Activated naive CD8-positive, alpha-beta T cell (primary cell): ENCODE results near the gene SMYD4.
A peak's percentile ranks its signal among the peaks of the same experiment; 100 is the strongest.
"Not testable (repeated sequence)": the region's sequence is repeated elsewhere in the genome, so short reads cannot be mapped to it uniquely, and the experiment has no call there.

Source experiments
- H3K27ac Mint-ChIP-seq: one replicate; pipeline ENCODE4 v1.8.0; 2021; ENCODE audit warnings: mixed read lengths
- H3K27me3 Mint-ChIP-seq: one replicate; pipeline ENCODE4 v1.8.0; 2021; ENCODE audit warnings: mixed read lengths
- H3K36me3 Mint-ChIP-seq: one replicate; pipeline ENCODE4 v1.8.0; 2021; ENCODE audit warnings: mixed read lengths
- H3K4me1 Mint-ChIP-seq: one replicate; pipeline ENCODE4 v1.8.0; 2021; ENCODE audit warnings: low read depth, mixed read lengths
- H3K4me3 Mint-ChIP-seq: one replicate; pipeline ENCODE4 v1.8.0; 2021; ENCODE audit warnings: mild to moderate bottlenecking, mixed read lengths
- H3K9me3 Mint-ChIP-seq: one replicate; pipeline ENCODE4 v1.8.0; 2021; ENCODE audit warnings: low read depth, mixed read lengths

SMYD4 gene

GRCh38 chr17:1782171-1782567 lies 47.5 kb downstream of the SMYD4 start:
- Mint-ChIP-seq H3K27ac (no peak overlapping the region), H3K36me3 (peaks cover 4% of the 10 kb centered on the region), H3K4me3 (no peak overlapping the region), H3K9me3 (no peaks in the 10 kb centered on the region), H3K27me3 (no peaks in the 10 kb centered on the region), H3K4me1 (peaks cover 10% of the 10 kb centered on the region)

DNA sequence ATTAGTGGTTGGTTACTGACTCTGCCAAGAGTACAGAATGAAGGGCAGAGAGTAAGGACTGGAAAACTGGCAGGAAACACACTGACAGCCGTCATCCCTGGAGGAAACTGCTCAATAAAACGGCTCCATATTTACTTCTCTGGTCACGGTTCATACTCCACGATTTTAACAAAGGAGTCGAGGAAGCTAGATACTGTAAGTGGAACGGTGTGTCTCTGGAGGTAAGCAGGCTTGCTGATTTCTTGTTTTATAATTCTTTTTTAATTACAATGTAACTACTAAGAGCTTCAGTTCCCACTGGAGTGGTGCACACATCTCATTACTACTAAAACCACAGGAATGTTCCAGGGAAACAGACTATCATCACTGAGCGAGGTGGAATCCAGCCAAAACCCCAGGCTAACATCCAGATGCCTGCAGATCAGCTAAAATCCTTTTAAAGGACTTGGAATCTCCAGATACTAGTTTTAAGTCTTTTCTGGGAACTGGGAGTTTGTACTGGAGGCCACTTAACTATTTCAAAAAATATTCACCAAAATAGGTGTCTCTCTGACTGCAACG lies 50.1 kb downstream of the SMYD4 start:
- no peaks in the 10 kb centered on the region for H3K36me3 Mint-ChIP-seq

GRCh38 chr17:1776857-1777256 lies 52.8 kb downstream of the SMYD4 start:
- Mint-ChIP-seq H3K27ac (no peak overlapping the region), H3K36me3 (no peaks in the 10 kb centered on the region)

More for the DNA sequence above, 50.1 kb downstream of the SMYD4 start:
- Mint-ChIP-seq H3K4me1 (peaks cover 9% of the 10 kb centered on the region), H3K27ac (no peak overlapping the region), H3K4me3 (no peak overlapping the region), H3K9me3 (no peaks in the 10 kb centered on the region), H3K27me3 (no peaks in the 10 kb centered on the region)

GRCh38 chr17:1776328-1776727 lies 53.4 kb downstream of the SMYD4 start:
- Mint-ChIP-seq H3K27ac (peak overlapping the region; percentile 46), H3K9me3 (no peaks in the 10 kb centered on the region), H3K4me3 (no peak overlapping the region), H3K36me3 (no peaks in the 10 kb centered on the region), H3K4me1 (peaks cover 9% of the 10 kb centered on the region), H3K27me3 (no peaks in the 10 kb centered on the region)

More at GRCh38 chr17:1776857-1777256, 52.8 kb downstream of the SMYD4 start:
- Mint-ChIP-seq H3K4me3 (no peak overlapping the region), H3K27me3 (no peaks in the 10 kb centered on the region), H3K4me1 (peaks cover 6% of the 10 kb centered on the region), H3K9me3 (no peaks in the 10 kb centered on the region)

DNA sequence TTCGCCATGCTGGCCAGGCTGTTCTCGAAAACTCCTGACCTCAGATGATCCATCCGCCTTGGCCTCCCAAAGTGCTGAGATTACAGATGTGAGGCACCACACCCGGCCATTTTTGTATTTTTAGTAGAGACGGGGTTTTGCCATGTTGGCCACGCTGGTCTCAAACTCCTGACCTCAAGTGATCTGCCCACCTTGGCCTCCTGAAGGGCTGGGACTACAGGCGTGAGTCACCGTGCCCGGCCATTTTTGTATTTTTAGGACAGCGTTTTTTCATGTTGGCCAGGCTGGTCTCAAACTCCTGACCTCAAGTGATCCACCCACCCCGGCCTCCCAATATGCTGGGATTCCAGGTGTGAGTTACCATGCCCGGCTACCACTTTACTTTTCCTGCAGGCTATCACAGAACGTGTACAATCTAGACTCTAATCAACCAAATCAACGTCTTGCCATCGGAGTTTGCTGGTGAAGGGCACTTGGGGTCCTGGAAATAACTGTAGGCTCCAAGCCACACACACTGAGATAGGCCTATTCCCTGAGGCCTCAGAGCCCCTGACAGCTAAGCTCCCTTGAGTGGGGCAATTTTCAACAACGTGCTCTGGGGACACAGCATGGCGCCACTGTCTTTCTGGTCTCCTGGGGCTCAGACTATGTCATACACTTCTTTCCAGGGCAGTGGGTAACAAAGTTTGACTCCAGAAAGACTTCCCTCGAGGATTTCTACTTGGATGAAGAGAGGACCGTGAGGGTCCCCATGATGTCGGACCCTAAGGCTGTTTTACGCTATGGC lies 55.1 kb downstream of the SMYD4 start:
- no peaks in the 10 kb centered on the region for H3K36me3 Mint-ChIP-seq
- H3K9me3 Mint-ChIP-seq, result no peaks in the 10 kb centered on the region
- no peak overlapping the region for H3K27ac Mint-ChIP-seq
- H3K27me3 Mint-ChIP-seq, result no peaks in the 10 kb centered on the region
- no peak overlapping the region for H3K4me3 Mint-ChIP-seq
- peaks cover 21% of the 10 kb centered on the region for H3K4me1 Mint-ChIP-seq

DNA sequence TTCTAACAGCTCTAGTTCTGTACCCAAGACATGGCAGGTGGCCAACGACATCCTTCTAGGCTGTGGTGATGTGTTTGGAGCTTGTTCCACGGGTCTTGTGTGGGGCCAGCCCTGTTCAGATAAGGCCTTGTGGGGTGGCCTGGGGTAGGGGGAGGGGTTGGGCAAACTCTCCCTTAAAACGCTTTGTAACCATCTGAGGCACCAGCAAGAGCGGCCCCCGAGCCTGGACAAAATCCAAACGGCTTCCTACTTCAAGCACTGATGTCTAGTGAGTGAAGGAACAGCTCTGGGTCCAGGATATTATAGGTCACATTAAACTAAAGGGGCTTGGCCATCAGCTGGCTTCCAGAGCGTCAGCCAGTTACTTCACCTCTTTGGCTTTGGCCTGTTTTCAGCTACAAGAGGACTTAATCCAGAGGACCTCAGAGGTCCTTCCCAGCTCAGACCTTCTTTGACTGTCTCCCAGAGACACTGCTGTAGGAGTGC lies 56.0 kb downstream of the SMYD4 start:
- no peak overlapping the region for H3K4me3 Mint-ChIP-seq
- no peaks in the 10 kb centered on the region for H3K36me3 Mint-ChIP-seq
- H3K27ac Mint-ChIP-seq, result peak overlapping the region; percentile 22
- no peaks in the 10 kb centered on the region for H3K27me3 Mint-ChIP-seq
- H3K4me1 Mint-ChIP-seq, result peaks cover 27% of the 10 kb centered on the region
- no peaks in the 10 kb centered on the region for H3K9me3 Mint-ChIP-seq

- H3K9me3 Mint-ChIP-seq, H3K36me3 Mint-ChIP-seq, H3K4me3 Mint-ChIP-seq, H3K27me3 Mint-ChIP-seq: not testable (repeated sequence)
- Mint-ChIP-seq H3K27ac (peak overlapping the region; percentile 77), H3K4me1 (peaks cover 27% of the 10 kb centered on the region)
Measured at GRCh38 chr17:1773000-1773695, 56.6 kb downstream of the SMYD4 start.

- Mint-ChIP-seq H3K27me3 (no peaks in the 10 kb centered on the region), H3K9me3 (no peaks in the 10 kb centered on the region), H3K36me3 (no peaks in the 10 kb centered on the region), H3K27ac (peak overlapping the region; percentile 86), H3K4me3 (peak overlapping the region; percentile 83), H3K4me1 (peaks cover 33% of the 10 kb centered on the region)
Measured at GRCh38 chr17:1769822-1770477, 59.8 kb downstream of the SMYD4 start.

DNA sequence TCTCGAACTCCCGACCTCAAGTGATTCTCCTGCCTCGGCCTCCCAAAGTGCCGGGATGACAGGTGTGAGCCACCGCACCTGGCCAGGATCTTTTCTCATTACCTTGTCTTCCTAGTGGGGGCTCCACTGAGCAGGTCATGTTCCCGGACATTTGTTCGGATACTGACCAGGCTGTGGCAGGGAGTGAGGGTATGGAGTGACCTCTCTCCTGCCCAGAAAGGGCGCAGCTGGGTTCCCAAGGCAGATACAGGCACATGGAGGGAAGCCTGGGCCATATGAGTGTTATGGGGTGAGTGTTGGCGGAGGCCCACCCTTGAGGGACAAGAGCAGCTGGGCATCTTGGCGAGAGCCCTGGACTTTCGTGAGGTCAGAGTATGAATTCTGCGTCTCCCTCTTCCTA lies 62.3 kb downstream of the SMYD4 start:
- Mint-ChIP-seq H3K9me3 (no peaks in the 10 kb centered on the region), H3K4me1 (peaks cover 45% of the 10 kb centered on the region), H3K27me3 (no peaks in the 10 kb centered on the region), H3K36me3 (no peaks in the 10 kb centered on the region), H3K4me3 (peak overlapping the region; percentile 5), H3K27ac (peak overlapping the region; percentile 38)

GRCh38 chr17:1766382-1767135 lies 63.1 kb downstream of the SMYD4 start:
- Mint-ChIP-seq H3K4me3 (no peak overlapping the region), H3K4me1 (peaks cover 51% of the 10 kb centered on the region), H3K36me3 (no peaks in the 10 kb centered on the region), H3K27me3 (no peaks in the 10 kb centered on the region), H3K9me3 (no peaks in the 10 kb centered on the region), H3K27ac (no peak overlapping the region)

- no peaks in the 10 kb centered on the region for H3K9me3 Mint-ChIP-seq
- H3K27ac Mint-ChIP-seq, result peak overlapping the region; percentile 22
- no peaks in the 10 kb centered on the region for H3K36me3 Mint-ChIP-seq
- H3K4me1 Mint-ChIP-seq, result peaks cover 45% of the 10 kb centered on the region
- no peak overlapping the region for H3K4me3 Mint-ChIP-seq
- H3K27me3 Mint-ChIP-seq, result no peaks in the 10 kb centered on the region
Measured at GRCh38 chr17:1765576-1765975, 64.1 kb downstream of the SMYD4 start.

GRCh38 chr17:1764705-1765104 lies 65.0 kb downstream of the SMYD4 start:
- not testable (repeated sequence) for H3K9me3 Mint-ChIP-seq, H3K36me3 Mint-ChIP-seq, H3K27me3 Mint-ChIP-seq
- Mint-ChIP-seq H3K27ac (peak overlapping the region; percentile 84), H3K4me3 (peak overlapping the region; percentile 27), H3K4me1 (peaks cover 40% of the 10 kb centered on the region)

DNA sequence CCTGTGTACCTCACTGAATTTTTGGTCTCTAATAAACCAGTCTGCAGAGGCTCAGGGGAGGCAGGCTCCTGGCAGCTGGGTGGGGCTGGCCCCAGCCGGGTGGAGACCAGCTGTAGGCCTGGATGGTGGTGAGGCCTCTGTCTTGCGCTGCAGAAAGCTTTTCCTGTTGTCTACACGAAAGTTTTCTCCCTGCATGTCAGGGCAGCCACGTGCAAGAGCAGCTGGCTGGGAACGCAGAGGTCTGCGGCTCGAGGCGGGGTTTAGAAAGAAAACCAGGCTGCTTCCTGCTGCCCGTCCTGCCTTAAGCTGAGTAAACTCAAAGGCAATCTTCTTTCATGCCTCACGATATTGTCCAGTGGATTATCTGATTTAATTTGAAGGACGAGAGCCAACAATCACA lies 65.4 kb downstream of the SMYD4 start:
- no peaks in the 10 kb centered on the region for H3K36me3 Mint-ChIP-seq
- H3K27me3 Mint-ChIP-seq, result no peaks in the 10 kb centered on the region
- H3K4me1 Mint-ChIP-seq, result peaks cover 36% of the 10 kb centered on the region
- H3K9me3 Mint-ChIP-seq, result no peaks in the 10 kb centered on the region
- peak overlapping the region; percentile 84 for H3K27ac Mint-ChIP-seq
- peak overlapping the region; percentile 27 for H3K4me3 Mint-ChIP-seq
